ENCODE data around the gene EXOC3L4. TPM values are rescaled to one million over a fixed set of nuclear protein-coding genes. Genes with fewer than 3 reads are reported as not detected.

Gene EXOC3L4
- total RNA-seq, 2 experiments from 2014 or later, result not detected

DNA sequence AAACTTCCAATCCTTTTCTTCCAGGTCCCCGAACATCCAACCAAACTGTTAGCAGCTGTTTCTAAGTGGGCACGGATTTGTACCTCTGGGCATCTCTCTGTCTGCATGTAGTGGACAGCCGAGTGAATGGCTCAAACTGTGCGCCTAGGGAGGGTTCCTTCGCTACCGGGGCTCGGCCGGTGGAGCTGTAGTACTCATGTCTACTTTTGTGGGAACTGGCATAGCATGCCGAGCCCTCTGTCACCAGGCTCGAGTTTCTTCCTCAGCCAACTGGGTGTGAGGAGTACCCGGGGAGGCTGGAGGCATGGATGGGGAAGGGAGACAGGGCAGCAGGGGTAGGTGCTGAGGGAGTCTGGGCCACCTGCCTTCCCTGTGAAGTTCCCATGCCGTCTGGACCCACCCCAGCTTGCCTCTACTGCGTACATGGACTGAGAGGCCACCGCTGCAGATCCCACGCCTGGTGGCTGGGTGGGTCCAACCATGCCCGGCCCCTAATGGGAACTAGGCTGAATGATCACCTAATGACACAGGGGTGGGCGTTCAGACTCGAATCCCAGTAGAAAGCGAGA lies 51.7 kb downstream of the EXOC3L4 start:
- DNase-seq (ENCODE audit: low spot score), result no peak
- Histone ChIP-seq H4K20me1 (ENCODE audit: insufficient read depth, low read length) (no peaks in the 10 kb centered on the region), H3K4me1 (ENCODE audit: insufficient read depth, low read length, poor library complexity, severe bottlenecking) (peaks cover 18% of the 10 kb centered on the region), H3K9me2 (ENCODE audit: insufficient read depth, low read length) (no peaks in the 10 kb centered on the region), H3K4me3 (ENCODE audit: low read depth, low read length, poor library complexity, severe bottlenecking) (no peak overlapping the region), H3K79me2 (ENCODE audit: insufficient read depth, low read depth, low read length) (no peaks in the 10 kb centered on the region), H3K36me3 (ENCODE audit: insufficient read depth, low read length) (no peaks in the 10 kb centered on the region), H3K4me2 (ENCODE audit: low read length) (no peak overlapping the region), H3K27ac (ENCODE audit: low read depth, low read length, poor library complexity, severe bottlenecking) (no peak overlapping the region), H3K9me3 (ENCODE audit: low read length) (no peaks in the 10 kb centered on the region), H2AFZ (ENCODE audit: low read length) (no peak overlapping the region)
- ChIA-PET POLR2A (no interaction called here), CTCF (ENCODE audit: unreplicated experiment) (no interaction called here)
- BruUV-seq (replicated peaks), result no TSS peak
- TF ChIP-seq EZH2phosphoT487 (IDR thresholded peaks at IDR 0.05; ENCODE audit: borderline replicate concordance, low read depth, low read length), result no peak
- intact Hi-C loops (cut with micrococcal nuclease; ENCODE audit: unreplicated experiment), result no loop called here

DNA sequence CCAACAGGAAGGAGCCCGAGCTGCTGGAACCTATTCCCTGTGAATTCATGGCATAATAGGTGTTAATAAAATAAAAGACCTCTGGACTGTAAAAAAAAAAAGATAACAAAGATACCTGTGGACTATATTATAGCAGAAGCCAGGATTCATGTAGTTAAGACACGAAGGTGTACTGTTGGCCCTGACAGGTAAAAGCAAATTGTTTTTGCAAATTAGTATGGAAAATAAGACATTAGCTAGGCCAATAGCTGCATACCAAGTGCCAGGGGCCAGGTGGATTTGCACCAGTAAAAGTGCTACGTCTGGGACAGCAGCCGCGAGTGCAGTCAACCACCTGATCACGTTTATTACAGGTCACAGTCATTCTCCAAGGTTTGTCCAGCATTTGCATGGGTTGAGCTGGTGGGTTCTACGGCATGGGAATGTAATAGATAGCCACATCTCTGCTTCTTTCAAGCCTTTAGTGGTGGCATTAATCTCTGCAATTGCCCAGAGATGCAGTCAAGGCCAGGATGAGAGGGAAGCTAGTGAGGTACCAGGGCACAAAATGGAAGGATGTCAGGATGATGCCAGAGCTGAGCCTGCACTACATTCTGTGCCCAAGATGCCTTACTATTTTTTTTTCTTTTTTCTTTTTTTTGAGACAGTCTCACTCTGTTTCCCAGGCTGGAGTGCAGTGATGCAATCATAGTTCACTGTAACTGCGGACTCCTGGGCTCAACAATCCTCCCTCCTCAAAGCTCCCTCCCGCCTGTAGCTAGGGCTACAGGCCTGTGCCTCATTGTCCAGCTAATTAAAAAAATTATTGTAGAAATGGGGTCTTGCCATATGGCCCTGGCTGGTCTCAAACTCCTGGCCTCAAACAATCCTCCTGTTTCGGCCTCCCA lies 55.1 kb downstream of the EXOC3L4 start:
- Histone ChIP-seq H3K27ac (ENCODE audit: low read depth, low read length, poor library complexity, severe bottlenecking) (no peak overlapping the region), H2AFZ (ENCODE audit: low read length) (no peak overlapping the region), H3K4me1 (ENCODE audit: insufficient read depth, low read length, poor library complexity, severe bottlenecking) (no peaks in the 10 kb centered on the region), H3K4me2 (ENCODE audit: low read length) (no peak overlapping the region), H3K4me3 (ENCODE audit: low read depth, low read length, poor library complexity, severe bottlenecking) (no peak overlapping the region), H3K79me2 (ENCODE audit: insufficient read depth, low read depth, low read length) (no peaks in the 10 kb centered on the region), H3K36me3 (ENCODE audit: insufficient read depth, low read length) (no peaks in the 10 kb centered on the region), H3K9me2 (ENCODE audit: insufficient read depth, low read length) (no peaks in the 10 kb centered on the region), H3K9me3 (ENCODE audit: low read length) (no peaks in the 10 kb centered on the region), H4K20me1 (ENCODE audit: insufficient read depth, low read length) (no peaks in the 10 kb centered on the region)
- no peak for DNase-seq (ENCODE audit: low spot score)
- TF ChIP-seq, protein P1, sequence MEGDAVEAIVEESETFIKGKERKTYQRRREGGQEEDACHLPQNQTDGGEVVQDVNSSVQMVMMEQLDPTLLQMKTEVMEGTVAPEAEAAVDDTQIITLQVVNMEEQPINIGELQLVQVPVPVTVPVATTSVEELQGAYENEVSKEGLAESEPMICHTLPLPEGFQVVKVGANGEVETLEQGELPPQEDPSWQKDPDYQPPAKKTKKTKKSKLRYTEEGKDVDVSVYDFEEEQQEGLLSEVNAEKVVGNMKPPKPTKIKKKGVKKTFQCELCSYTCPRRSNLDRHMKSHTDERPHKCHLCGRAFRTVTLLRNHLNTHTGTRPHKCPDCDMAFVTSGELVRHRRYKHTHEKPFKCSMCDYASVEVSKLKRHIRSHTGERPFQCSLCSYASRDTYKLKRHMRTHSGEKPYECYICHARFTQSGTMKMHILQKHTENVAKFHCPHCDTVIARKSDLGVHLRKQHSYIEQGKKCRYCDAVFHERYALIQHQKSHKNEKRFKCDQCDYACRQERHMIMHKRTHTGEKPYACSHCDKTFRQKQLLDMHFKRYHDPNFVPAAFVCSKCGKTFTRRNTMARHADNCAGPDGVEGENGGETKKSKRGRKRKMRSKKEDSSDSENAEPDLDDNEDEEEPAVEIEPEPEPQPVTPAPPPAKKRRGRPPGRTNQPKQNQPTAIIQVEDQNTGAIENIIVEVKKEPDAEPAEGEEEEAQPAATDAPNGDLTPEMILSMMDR (conservative IDR thresholded peaks at IDR 0.05; ENCODE audit: low read length), result no peak
- TF ChIP-seq EZH2phosphoT487 (IDR thresholded peaks at IDR 0.05; ENCODE audit: borderline replicate concordance, low read depth, low read length), result no peak
- POLR2A ChIA-PET, result no interaction called here
- intact Hi-C loops (cut with micrococcal nuclease; ENCODE audit: unreplicated experiment), result no loop called here
- CTCF ChIA-PET (ENCODE audit: unreplicated experiment), result interaction anchor here (1.4 kb wide), 1 partner anchor 9 kb away, joined by 3 read pairs; no protein-coding TSS in a partner anchor
- no TSS peak for BruUV-seq (replicated peaks)

DNA sequence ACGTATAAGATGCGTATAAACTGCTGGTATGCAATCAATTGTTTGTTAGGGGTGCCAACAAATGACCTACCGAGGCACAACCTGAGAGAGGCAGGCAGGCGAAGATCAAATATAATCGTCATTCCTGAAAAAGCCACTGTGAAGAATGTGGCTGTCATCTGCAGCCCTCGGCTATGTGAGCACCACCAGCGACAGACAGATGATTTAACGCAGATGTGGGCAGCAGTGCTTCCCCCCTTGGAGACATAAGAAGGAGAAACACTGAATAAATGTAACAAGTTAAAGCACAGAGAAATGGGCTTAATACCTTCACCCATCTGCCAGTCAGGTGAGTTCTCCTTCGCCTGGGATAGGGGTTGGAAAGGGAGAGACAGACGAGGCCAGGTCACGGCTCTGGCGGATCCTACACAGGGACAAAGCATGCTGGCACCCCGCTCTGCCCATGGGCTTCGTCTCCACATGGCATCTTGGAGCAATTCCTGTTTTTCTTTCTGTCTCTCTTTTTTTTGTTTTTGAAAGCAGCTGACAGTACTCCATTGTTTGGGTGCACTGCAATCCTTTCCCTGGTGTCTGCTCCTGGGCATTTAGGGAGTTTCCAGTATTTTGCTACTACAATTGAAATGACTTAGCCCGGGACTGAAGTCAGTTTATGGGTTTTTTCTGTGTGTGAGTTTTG lies 56.9 kb downstream of the EXOC3L4 start:
- DNase-seq (ENCODE audit: low spot score), result no peak
- Histone ChIP-seq H3K79me2 (ENCODE audit: insufficient read depth, low read depth, low read length) (no peaks in the 10 kb centered on the region), H3K9me3 (ENCODE audit: low read length) (no peaks in the 10 kb centered on the region), H3K27ac (ENCODE audit: low read depth, low read length, poor library complexity, severe bottlenecking) (no peak overlapping the region), H3K4me3 (ENCODE audit: low read depth, low read length, poor library complexity, severe bottlenecking) (no peak overlapping the region), H3K9me2 (ENCODE audit: insufficient read depth, low read length) (no peaks in the 10 kb centered on the region), H3K4me2 (ENCODE audit: low read length) (no peak overlapping the region), H3K4me1 (ENCODE audit: insufficient read depth, low read length, poor library complexity, severe bottlenecking) (no peaks in the 10 kb centered on the region), H4K20me1 (ENCODE audit: insufficient read depth, low read length) (no peaks in the 10 kb centered on the region), H3K36me3 (ENCODE audit: insufficient read depth, low read length) (no peaks in the 10 kb centered on the region), H2AFZ (ENCODE audit: low read length) (no peak overlapping the region)
- no peak for TF ChIP-seq EZH2phosphoT487 (IDR thresholded peaks at IDR 0.05; ENCODE audit: borderline replicate concordance, low read depth, low read length)
- TF ChIP-seq, protein P1 (conservative IDR thresholded peaks at IDR 0.05; ENCODE audit: low read length), result no peak
- CTCF ChIA-PET (ENCODE audit: unreplicated experiment), result no interaction called here
- intact Hi-C loops (cut with micrococcal nuclease; ENCODE audit: unreplicated experiment), result no loop called here
- POLR2A ChIA-PET, result no interaction called here
- no TSS peak for BruUV-seq (replicated peaks)

All from OCI-LY7 (cell line).